CD14-positive monocyte (primary cell): ENCODE results near the gene DCPS. TPM values are rescaled to one million over a fixed set of nuclear protein-coding genes. Genes with fewer than 3 reads are reported as not detected.
A peak's percentile ranks its signal among the peaks of the same experiment; 100 is the strongest.
"Not testable (repeated sequence)": the region's sequence is repeated elsewhere in the genome, so short reads cannot be mapped to it uniquely, and the experiment has no call there.

Experiments used
- DNase-seq, 3 donors: peaks; one replicate each; pipeline ENCODE4 v3.0.0-alpha.2; 2011 to 2022
- H2AFZ ChIP-seq: 2 replicates; pipeline ENCODE4 v1.6.0; 2012; ENCODE audit warnings: mild to moderate bottlenecking, low read depth, low read length, inconsistent platforms; ENCODE audit not compliant: insufficient read depth, poor library complexity, severe bottlenecking
- H3K27ac ChIP-seq, 2 donors: 1 replicate in 1 of 2; 2 replicates in 1 of 2; pipeline ENCODE4 v1.5.1; 2012 to 2013; ENCODE audit warnings: low read length in 2 of 2, control low read depth in 1 of 2, inconsistent platforms in 1 of 2, low read depth in 1 of 2, mild to moderate bottlenecking in 1 of 2
- H3K27me3 ChIP-seq, 2 donors: one replicate each; pipeline versions ENCODE4 v1.6.0 to v1.6.1; 2011 to 2013; ENCODE audit warnings: low read length in 2 of 2; ENCODE audit not compliant: control insufficient read depth in 2 of 2, insufficient read depth in 2 of 2
- H3K36me3 ChIP-seq, 2 donors: replicated peaks in 1 of 2; 1 replicate in 1 of 2; 2 replicates in 1 of 2; pipeline versions ENCODE4 v1.5.1 to v1.6.1; 2012 to 2013; ENCODE audit warnings: low read length in 2 of 2, control low read depth in 1 of 2, inconsistent platforms in 1 of 2, mild to moderate bottlenecking in 1 of 2; ENCODE audit not compliant: insufficient read depth in 2 of 2, control insufficient read depth in 1 of 2
- H3K4me1 ChIP-seq, 2 donors: 1 replicate in 1 of 2; 2 replicates in 1 of 2; pipeline versions ENCODE4 v1.5.1 to v1.6.1; 2012 to 2013; ENCODE audit warnings: low read length in 2 of 2, control low read depth in 1 of 2, inconsistent platforms in 1 of 2, mild to moderate bottlenecking in 1 of 2, moderate library complexity in 1 of 2; ENCODE audit not compliant: insufficient read depth in 2 of 2, control insufficient read depth in 1 of 2
- H3K4me2 ChIP-seq: replicated peaks from 2 replicates; pipeline ENCODE3; 2012; ENCODE audit warnings: low read length, moderate library complexity, mild to moderate bottlenecking; ENCODE audit not compliant: poor library complexity, severe bottlenecking; ENCODE audit errors: extremely low read depth
- H3K4me3 ChIP-seq, 3 experiments: fragments of 200-600 bp in 1 of 3; sonication (generic) in 1 of 3; replicated peaks in 1 of 3; 1 replicate in 2 of 3; 2 replicates in 1 of 3; pipeline ENCODE4 v1.5.1; 2011 to 2013; ENCODE audit warnings: low read length in 3 of 3, mild to moderate bottlenecking in 3 of 3, control low read depth in 2 of 3, low read depth in 2 of 3, inconsistent platforms in 1 of 3, moderate library complexity in 1 of 3
- H3K79me2 ChIP-seq: 2 replicates; pipeline ENCODE4 v1.6.0; 2012; ENCODE audit warnings: mild to moderate bottlenecking, control low read depth, inconsistent platforms, low read length, moderate library complexity; ENCODE audit not compliant: insufficient read depth
- H3K9ac ChIP-seq: 2 replicates; pipeline ENCODE4 v1.6.0; 2017; ENCODE audit warnings: low read length, mild to moderate bottlenecking; ENCODE audit not compliant: insufficient read depth, poor library complexity, severe bottlenecking
- H3K9me3 ChIP-seq, 2 donors: replicated peaks in 1 of 2; 1 replicate in 1 of 2; 2 replicates in 1 of 2; pipeline versions ENCODE4 v1.5.1 to v1.6.1; 2012 to 2013; ENCODE audit warnings: low read length in 2 of 2, control low read depth in 1 of 2; ENCODE audit not compliant: control insufficient read depth in 1 of 2, insufficient read depth in 1 of 2
- H4K20me1 ChIP-seq: 2 replicates; pipeline ENCODE4 v1.6.0; 2012; ENCODE audit warnings: mild to moderate bottlenecking, low read length, control low read depth, moderate library complexity; ENCODE audit not compliant: insufficient read depth
- H3K27ac Mint-ChIP-seq, 7 donors: one replicate each; pipeline ENCODE4 v1.8.0; 2020; ENCODE audit warnings: mild to moderate bottlenecking in 7 of 7, mixed read lengths in 7 of 7, moderate library complexity in 6 of 7, inconsistent platforms in 2 of 7
- H3K27me3 Mint-ChIP-seq, 3 donors: one replicate each; pipeline ENCODE4 v1.8.0; 2021 to 2022; ENCODE audit warnings: low read depth in 3 of 3, mild to moderate bottlenecking in 3 of 3, mixed read lengths in 3 of 3, moderate library complexity in 3 of 3, inconsistent platforms in 1 of 3
- H3K36me3 Mint-ChIP-seq, 2 donors: one replicate each; pipeline ENCODE4 v1.8.0; 2020; ENCODE audit warnings: mixed read lengths in 2 of 2, inconsistent platforms in 1 of 2, mild to moderate bottlenecking in 1 of 2
- H3K4me1 Mint-ChIP-seq: one replicate; pipeline ENCODE4 v1.8.0; 2020; ENCODE audit warnings: mild to moderate bottlenecking, mixed read lengths
- H3K4me3 Mint-ChIP-seq, 2 donors: one replicate each; pipeline ENCODE4 v1.8.0; 2020; ENCODE audit warnings: mild to moderate bottlenecking in 2 of 2, mixed read lengths in 2 of 2, moderate library complexity in 1 of 2
- H3K9me3 Mint-ChIP-seq, 7 donors: one replicate each; pipeline ENCODE4 v1.8.0; 2020 to 2022; ENCODE audit warnings: mixed read lengths in 7 of 7, mild to moderate bottlenecking in 6 of 7, moderate library complexity in 6 of 7, inconsistent platforms in 2 of 7
- WGBS: methylation state at CpG from one replicate; pipeline ENCODE4 v1.1.5; 2013; ENCODE audit warnings: missing lambda C conversion rate; ENCODE audit not compliant: insufficient coverage; 5-methylcytosine and 5-hydroxymethylcytosine counted together
- intact Hi-C, 2 donors: fragments of 100-400 bp; cut with micrococcal nuclease; formaldehyde crosslinking; loops; one replicate each; pipeline versions ENCODE4 v1.15.0 to v1.15.1; 2023
- polyA plus RNA-seq, 3 donors: library from polyadenylated mRNA; depleted of rRNA in 1 of 3; unstranded in 2 of 3; stranded (reverse) in 1 of 3; fragments of 300-500 nt in 2 of 3; fragments of >200 nt in 1 of 3; fragmentation: Illumina TruSeq in 2 of 3; gene quantifications; 1 replicate in 2 of 3; 2 replicates in 1 of 3; pipeline ENCODE4 v1.2.3, GENCODE V29; 2012 to 2021
- TF ChIP-seq, protein P1 (sequence below): fragments of 200-600 bp; IDR thresholded peaks from one replicate; pipeline ENCODE4 v1.8.0; 2022; ENCODE audit warnings: antibody characterized with exemption, mild to moderate bottlenecking

Gene DCPS
- polyA plus RNA-seq, 3 donors: 26.3 to 30.7 (median 30.4) TPM

DNA sequence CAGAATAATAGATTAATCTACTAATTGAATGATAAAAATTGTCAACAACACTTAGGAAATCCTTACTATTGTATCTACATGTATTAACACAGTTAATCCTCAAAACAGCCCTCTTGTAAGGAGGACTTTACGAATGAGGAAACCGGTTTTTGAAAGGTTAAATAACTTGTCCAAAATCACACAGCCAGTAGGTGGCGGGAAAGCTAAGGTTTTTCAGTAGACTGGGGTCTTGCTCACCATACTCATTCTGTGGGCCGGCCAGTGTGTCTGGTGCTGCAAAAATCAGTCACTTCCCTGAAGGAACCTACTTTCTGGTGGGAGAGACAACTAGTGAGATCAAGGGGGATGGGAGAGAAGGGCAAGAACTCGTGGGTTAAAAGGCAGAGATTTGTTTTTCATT is 3.8 kb downstream of the DCPS start:
- H4K20me1 ChIP-seq: no peaks in the 10 kb centered on the region
- peaks cover 4 to 29% of the 10 kb centered on the region in 2 donors for H3K36me3 ChIP-seq
- H3K4me1 ChIP-seq: peaks cover 43 to 51% of the 10 kb centered on the region in 2 donors
- no peak overlapping the region for H3K4me3 ChIP-seq
- intact Hi-C loops: no loop called here
- no peaks in the 10 kb centered on the region for H3K9me3 Mint-ChIP-seq
- H3K36me3 Mint-ChIP-seq: peaks cover 21 to 36% of the 10 kb centered on the region in 2 donors
- no peaks in the 10 kb centered on the region for H3K27me3 ChIP-seq
- WGBS: no CpG with 5 or more reads among the region's 5 CpGs
- TF ChIP-seq, protein P1, sequence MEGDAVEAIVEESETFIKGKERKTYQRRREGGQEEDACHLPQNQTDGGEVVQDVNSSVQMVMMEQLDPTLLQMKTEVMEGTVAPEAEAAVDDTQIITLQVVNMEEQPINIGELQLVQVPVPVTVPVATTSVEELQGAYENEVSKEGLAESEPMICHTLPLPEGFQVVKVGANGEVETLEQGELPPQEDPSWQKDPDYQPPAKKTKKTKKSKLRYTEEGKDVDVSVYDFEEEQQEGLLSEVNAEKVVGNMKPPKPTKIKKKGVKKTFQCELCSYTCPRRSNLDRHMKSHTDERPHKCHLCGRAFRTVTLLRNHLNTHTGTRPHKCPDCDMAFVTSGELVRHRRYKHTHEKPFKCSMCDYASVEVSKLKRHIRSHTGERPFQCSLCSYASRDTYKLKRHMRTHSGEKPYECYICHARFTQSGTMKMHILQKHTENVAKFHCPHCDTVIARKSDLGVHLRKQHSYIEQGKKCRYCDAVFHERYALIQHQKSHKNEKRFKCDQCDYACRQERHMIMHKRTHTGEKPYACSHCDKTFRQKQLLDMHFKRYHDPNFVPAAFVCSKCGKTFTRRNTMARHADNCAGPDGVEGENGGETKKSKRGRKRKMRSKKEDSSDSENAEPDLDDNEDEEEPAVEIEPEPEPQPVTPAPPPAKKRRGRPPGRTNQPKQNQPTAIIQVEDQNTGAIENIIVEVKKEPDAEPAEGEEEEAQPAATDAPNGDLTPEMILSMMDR: no peak
- H3K9ac ChIP-seq: no peak overlapping the region
- H3K27ac Mint-ChIP-seq: peak overlapping the region in 1 of 7 donors; percentile 44
- peaks cover 30% of the 10 kb centered on the region for H3K79me2 ChIP-seq
- no peak for DNase-seq
- no peak overlapping the region for H3K4me3 Mint-ChIP-seq
- peaks cover 0 to 2% (median 0%) of the 10 kb centered on the region in 3 donors for H3K27me3 Mint-ChIP-seq
- H3K9me3 ChIP-seq: no peaks in the 10 kb centered on the region
- no peak overlapping the region for H2AFZ ChIP-seq
- no peak overlapping the region for H3K27ac ChIP-seq
- peaks cover 49% of the 10 kb centered on the region for H3K4me1 Mint-ChIP-seq
- no peak overlapping the region for H3K4me2 ChIP-seq

DNA sequence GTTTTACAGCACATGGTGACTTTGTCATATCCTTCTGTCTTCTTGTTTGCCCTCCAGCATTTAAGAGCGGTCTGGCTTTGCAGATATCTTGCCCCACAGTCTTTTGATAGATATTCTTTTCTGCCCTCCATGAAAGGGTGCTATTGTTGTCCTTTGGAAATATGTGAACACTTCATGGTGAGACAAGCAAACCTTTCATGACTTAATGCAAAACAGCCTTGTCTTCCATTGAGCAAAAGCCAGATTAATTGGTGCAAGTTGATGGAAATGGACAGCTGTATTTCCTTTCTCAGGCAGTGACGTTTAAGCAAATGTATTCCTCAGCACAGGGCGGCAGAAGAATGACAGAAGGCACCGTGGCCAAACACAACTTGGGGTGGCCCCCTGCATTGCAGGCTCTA is 4.4 kb downstream of the DCPS start:
- Mint-ChIP-seq H3K4me1 (peaks cover 51% of the 10 kb centered on the region), H3K36me3 (peaks cover 21 to 32% of the 10 kb centered on the region in 2 donors), H3K27me3 (peaks cover 0 to 2% (median 0%) of the 10 kb centered on the region in 3 donors), H3K27ac (no peak overlapping the region), H3K4me3 (no peak overlapping the region), H3K9me3 (no peaks in the 10 kb centered on the region)
- Histone ChIP-seq H3K27ac (no peak overlapping the region), H3K9ac (no peak overlapping the region), H3K27me3 (no peaks in the 10 kb centered on the region), H3K36me3 (peaks cover 4 to 29% of the 10 kb centered on the region in 2 donors), H4K20me1 (no peaks in the 10 kb centered on the region), H3K4me2 (no peak overlapping the region), H3K9me3 (no peaks in the 10 kb centered on the region), H3K4me1 (peaks cover 47 to 53% of the 10 kb centered on the region in 2 donors), H3K4me3 (no peak overlapping the region), H2AFZ (no peak overlapping the region), H3K79me2 (peaks cover 36% of the 10 kb centered on the region)
- intact Hi-C loops: no loop called here
- DNase-seq: no peak
- 92% methylated on average over 3 of the region's 4 CpGs for WGBS
- TF ChIP-seq, protein P1: no peak

DNA sequence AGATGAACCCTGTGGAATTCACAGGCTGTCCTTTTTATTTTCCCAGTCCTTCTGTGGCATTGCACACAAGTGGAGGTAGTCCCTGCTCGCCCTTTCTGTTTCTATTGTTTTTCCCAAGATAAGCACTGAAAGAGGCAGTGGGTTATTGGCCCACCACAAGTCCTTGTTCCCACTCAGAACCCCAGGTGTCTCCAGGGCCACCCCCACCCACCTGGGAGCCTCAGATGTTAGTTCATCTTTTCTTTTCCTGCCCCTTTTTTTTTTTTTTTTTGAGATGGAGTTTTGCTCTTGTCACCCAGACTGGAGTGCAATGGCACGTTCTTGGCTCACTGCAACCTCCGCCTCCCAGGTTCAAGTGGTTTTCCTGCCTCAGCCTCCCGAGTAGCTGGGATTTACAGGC is 4.9 kb downstream of the DCPS start:
- H3K9me3 ChIP-seq, H4K20me1 ChIP-seq, H3K27ac ChIP-seq, H3K27me3 Mint-ChIP-seq, H3K9ac ChIP-seq, H3K27me3 ChIP-seq, intact Hi-C loops, H3K4me3 Mint-ChIP-seq, H3K4me2 ChIP-seq, H3K4me3 ChIP-seq, H3K9me3 Mint-ChIP-seq, DNase-seq, H3K27ac Mint-ChIP-seq, H2AFZ ChIP-seq: not testable (repeated sequence)
- peaks cover 53% of the 10 kb centered on the region for H3K4me1 Mint-ChIP-seq
- Histone ChIP-seq H3K79me2 (peaks cover 37% of the 10 kb centered on the region), H3K4me1 (peaks cover 47 to 53% of the 10 kb centered on the region in 2 donors), H3K36me3 (peaks cover 4 to 29% of the 10 kb centered on the region in 2 donors)
- no CpG with 5 or more reads among the region's 4 CpGs for WGBS
- peaks cover 21 to 32% of the 10 kb centered on the region in 2 donors for H3K36me3 Mint-ChIP-seq
